Measurements from ENCODE around the gene SYNM.

Gene SYNM

GRCh38 chr15:99132122-99132521 lies 27.2 kb downstream of the SYNM start:
- no peak for DNase-seq (ENCODE audit: low read depth, low spot score)
- TF ChIP-seq YY1 (IDR thresholded peaks at IDR 0.05; ENCODE audit: insufficient read depth, insufficient read length) (no peak), ZNF274 (IDR thresholded peaks at IDR 0.05; ENCODE audit: low read depth, low read length) (no peak), SUZ12 (IDR thresholded peaks at IDR 0.05; ENCODE audit: extremely low read depth, insufficient read depth, insufficient read length) (no peak)
- no peaks in the 10 kb centered on the region for H3K27me3 ChIP-seq (ENCODE audit: insufficient read depth, insufficient read length)
- peaks cover 92% of the 10 kb centered on the region for H3K36me3 ChIP-seq (ENCODE audit: insufficient read depth, insufficient read length, low read length)
- no peaks in the 10 kb centered on the region for H3K9me3 ChIP-seq (ENCODE audit: insufficient read depth, low read length)
- H3K9ac ChIP-seq (ENCODE audit: insufficient read length, low read depth), result no peak overlapping the region
- H3K4me3 ChIP-seq (ENCODE audit: insufficient read length, low read depth), result no peak overlapping the region
- no peaks in the 10 kb centered on the region for H3K4me1 ChIP-seq (ENCODE audit: insufficient read depth, insufficient read length)

DNA sequence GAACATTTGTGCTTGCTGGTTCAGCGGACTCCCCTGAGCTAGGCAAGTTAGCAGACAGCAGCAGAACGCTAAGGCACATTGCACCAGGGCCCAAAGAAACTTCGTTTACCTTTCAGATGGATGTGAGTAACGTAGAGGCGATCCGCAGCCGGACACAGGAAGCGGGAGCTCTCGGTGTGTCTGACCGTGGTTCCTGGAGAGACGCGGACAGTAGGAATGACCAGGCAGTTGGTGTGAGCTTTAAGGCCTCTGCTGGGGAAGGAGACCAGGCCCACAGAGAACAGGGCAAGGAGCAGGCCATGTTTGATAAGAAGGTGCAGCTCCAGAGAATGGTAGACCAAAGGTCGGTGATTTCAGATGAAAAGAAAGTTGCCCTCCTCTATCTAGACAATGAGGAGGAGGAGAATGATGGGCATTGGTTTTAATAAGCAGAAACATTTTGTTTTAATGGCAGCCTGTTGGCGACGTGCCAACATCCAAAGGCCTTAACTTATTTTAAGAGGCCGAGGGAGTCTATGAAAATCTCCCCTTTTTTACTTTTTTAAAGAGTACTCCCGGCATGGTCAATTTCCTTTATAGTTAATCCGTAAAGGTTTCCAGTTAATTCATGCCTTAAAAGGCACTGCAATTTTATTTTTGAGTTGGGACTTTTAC lies 27.9 kb downstream of the SYNM start:
- peaks cover 92% of the 10 kb centered on the region for H3K36me3 ChIP-seq (ENCODE audit: insufficient read depth, insufficient read length, low read length)
- no peak for TF ChIP-seq YY1 (IDR thresholded peaks at IDR 0.05; ENCODE audit: insufficient read depth, insufficient read length)
- TF ChIP-seq ZNF274 (IDR thresholded peaks at IDR 0.05; ENCODE audit: low read depth, low read length), result no peak
- no peak for TF ChIP-seq SUZ12 (IDR thresholded peaks at IDR 0.05; ENCODE audit: extremely low read depth, insufficient read depth, insufficient read length)
- no peak for DNase-seq (ENCODE audit: low read depth, low spot score)
- no peaks in the 10 kb centered on the region for H3K9me3 ChIP-seq (ENCODE audit: insufficient read depth, low read length)
- no peak overlapping the region for H3K4me3 ChIP-seq (ENCODE audit: insufficient read length, low read depth)
- no peaks in the 10 kb centered on the region for H3K27me3 ChIP-seq (ENCODE audit: insufficient read depth, insufficient read length)
- H3K9ac ChIP-seq (ENCODE audit: insufficient read length, low read depth), result no peak overlapping the region
- no peaks in the 10 kb centered on the region for H3K4me1 ChIP-seq (ENCODE audit: insufficient read depth, insufficient read length)

DNA sequence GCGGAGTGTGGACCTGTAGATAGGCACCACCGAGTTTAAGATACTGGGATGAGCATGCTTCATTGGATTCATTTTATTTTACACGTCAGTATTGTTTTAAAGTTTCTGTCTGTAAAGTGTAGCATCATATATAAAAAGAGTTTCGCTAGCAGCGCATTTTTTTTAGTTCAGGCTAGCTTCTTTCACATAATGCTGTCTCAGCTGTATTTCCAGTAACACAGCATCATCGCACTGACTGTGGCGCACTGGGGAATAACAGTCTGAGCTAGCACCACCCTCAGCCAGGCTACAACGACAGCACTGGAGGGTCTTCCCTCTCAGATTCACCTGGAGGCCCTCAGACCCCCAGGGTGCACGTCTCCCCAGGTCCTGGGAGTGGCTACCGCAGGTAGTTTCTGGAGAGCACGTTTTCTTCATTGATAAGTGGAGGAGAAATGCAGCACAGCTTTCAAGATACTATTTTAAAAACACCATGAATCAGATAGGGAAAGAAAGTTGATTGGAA lies 29.5 kb downstream of the SYNM start:
- no peaks in the 10 kb centered on the region for H3K9me3 ChIP-seq (ENCODE audit: insufficient read depth, low read length)
- TF ChIP-seq SUZ12 (IDR thresholded peaks at IDR 0.05; ENCODE audit: extremely low read depth, insufficient read depth, insufficient read length), result no peak
- no peak for TF ChIP-seq ZNF274 (IDR thresholded peaks at IDR 0.05; ENCODE audit: low read depth, low read length)
- H3K4me1 ChIP-seq (ENCODE audit: insufficient read depth, insufficient read length), result peaks cover 4% of the 10 kb centered on the region
- H3K4me3 ChIP-seq (ENCODE audit: insufficient read length, low read depth), result no peak overlapping the region
- no peak for DNase-seq (ENCODE audit: low read depth, low spot score)
- H3K27me3 ChIP-seq (ENCODE audit: insufficient read depth, insufficient read length), result no peaks in the 10 kb centered on the region
- no peak overlapping the region for H3K9ac ChIP-seq (ENCODE audit: insufficient read length, low read depth)
- H3K36me3 ChIP-seq (ENCODE audit: insufficient read depth, insufficient read length, low read length), result peaks cover 88% of the 10 kb centered on the region

DNA sequence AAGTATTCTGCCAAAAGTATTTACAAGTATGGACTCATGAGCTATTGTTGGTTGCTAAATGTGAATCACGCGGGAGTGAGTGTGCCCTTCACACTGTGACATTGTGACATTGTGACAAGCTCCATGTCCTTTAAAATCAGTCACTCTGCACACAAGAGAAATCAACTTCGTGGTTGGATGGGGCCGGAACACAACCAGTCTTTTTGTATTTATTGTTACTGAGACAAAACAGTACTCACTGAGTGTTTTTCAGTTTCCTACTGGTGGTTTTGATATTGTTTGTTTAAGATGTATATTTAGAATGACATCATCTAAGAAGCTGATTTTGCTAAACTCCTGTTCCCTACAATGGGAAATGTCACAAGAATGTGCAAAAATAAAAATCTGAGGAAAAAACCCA lies 30.3 kb downstream of the SYNM start:
- Histone ChIP-seq H3K27me3 (ENCODE audit: insufficient read depth, insufficient read length) (no peaks in the 10 kb centered on the region), H3K4me3 (ENCODE audit: insufficient read length, low read depth) (no peak overlapping the region), H3K9ac (ENCODE audit: insufficient read length, low read depth) (no peak overlapping the region), H3K9me3 (ENCODE audit: insufficient read depth, low read length) (no peaks in the 10 kb centered on the region), H3K4me1 (ENCODE audit: insufficient read depth, insufficient read length) (peaks cover 4% of the 10 kb centered on the region), H3K36me3 (ENCODE audit: insufficient read depth, insufficient read length, low read length) (peaks cover 80% of the 10 kb centered on the region)
- TF ChIP-seq SUZ12 (IDR thresholded peaks at IDR 0.05; ENCODE audit: extremely low read depth, insufficient read depth, insufficient read length), result no peak
- no peak for TF ChIP-seq ZNF274 (IDR thresholded peaks at IDR 0.05; ENCODE audit: low read depth, low read length)
- TF ChIP-seq YY1 (IDR thresholded peaks at IDR 0.05; ENCODE audit: insufficient read depth, insufficient read length), result no peak
- DNase-seq (ENCODE audit: low read depth, low spot score), result no peak

GRCh38 chr15:99137111-99137546 lies 32.2 kb downstream of the SYNM start:
- no peak overlapping the region for H3K9ac ChIP-seq (ENCODE audit: insufficient read length, low read depth)
- DNase-seq (ENCODE audit: low read depth, low spot score), result no peak
- TF ChIP-seq YY1 (IDR thresholded peaks at IDR 0.05; ENCODE audit: insufficient read depth, insufficient read length) (no peak), ZNF274 (IDR thresholded peaks at IDR 0.05; ENCODE audit: low read depth, low read length) (no peak), SUZ12 (IDR thresholded peaks at IDR 0.05; ENCODE audit: extremely low read depth, insufficient read depth, insufficient read length) (no peak)
- peaks cover 60% of the 10 kb centered on the region for H3K36me3 ChIP-seq (ENCODE audit: insufficient read depth, insufficient read length, low read length)
- H3K9me3 ChIP-seq (ENCODE audit: insufficient read depth, low read length), result no peaks in the 10 kb centered on the region
- no peak overlapping the region for H3K4me3 ChIP-seq (ENCODE audit: insufficient read length, low read depth)
- no peaks in the 10 kb centered on the region for H3K27me3 ChIP-seq (ENCODE audit: insufficient read depth, insufficient read length)
- peaks cover 4% of the 10 kb centered on the region for H3K4me1 ChIP-seq (ENCODE audit: insufficient read depth, insufficient read length)

- TF ChIP-seq YY1 (IDR thresholded peaks at IDR 0.05; ENCODE audit: insufficient read depth, insufficient read length), result no peak
- TF ChIP-seq ZNF274 (IDR thresholded peaks at IDR 0.05; ENCODE audit: low read depth, low read length), result no peak
- TF ChIP-seq SUZ12 (IDR thresholded peaks at IDR 0.05; ENCODE audit: extremely low read depth, insufficient read depth, insufficient read length), result no peak
- no peak for DNase-seq (ENCODE audit: low read depth, low spot score)
- Histone ChIP-seq H3K4me1 (ENCODE audit: insufficient read depth, insufficient read length) (peaks cover 4% of the 10 kb centered on the region), H3K27me3 (ENCODE audit: insufficient read depth, insufficient read length) (no peaks in the 10 kb centered on the region), H3K36me3 (ENCODE audit: insufficient read depth, insufficient read length, low read length) (peaks cover 53% of the 10 kb centered on the region), H3K4me3 (ENCODE audit: insufficient read length, low read depth) (no peak overlapping the region), H3K9ac (ENCODE audit: insufficient read length, low read depth) (no peak overlapping the region), H3K9me3 (ENCODE audit: insufficient read depth, low read length) (no peaks in the 10 kb centered on the region)
Measured at GRCh38 chr15:99137877-99138276, 33.0 kb downstream of the SYNM start.

DNA sequence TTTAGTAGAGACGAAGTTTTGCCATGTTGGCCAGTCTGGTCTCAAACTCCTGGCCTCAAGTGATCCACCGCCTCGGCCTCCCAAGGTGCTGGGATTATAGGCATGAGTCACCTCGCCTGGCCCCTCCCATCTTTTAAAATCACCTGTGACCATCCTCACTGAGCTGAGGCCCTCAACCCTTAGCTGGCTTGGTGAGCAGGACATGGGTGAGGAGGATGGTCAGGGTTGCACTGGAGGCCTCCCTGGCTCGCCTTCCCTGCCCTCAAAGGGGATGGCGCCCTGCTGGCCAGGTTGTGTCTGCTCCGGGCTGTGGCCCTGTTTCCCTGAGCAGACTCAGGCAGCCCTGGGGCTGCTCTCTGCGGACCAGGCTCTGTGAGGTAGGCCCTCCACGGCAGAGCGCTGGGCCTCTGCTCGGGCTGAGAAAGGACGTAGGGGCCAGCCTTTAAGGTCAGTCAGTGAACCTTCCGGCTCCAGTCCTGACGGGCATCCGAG lies 33.7 kb downstream of the SYNM start:
- H3K9me3 ChIP-seq (ENCODE audit: insufficient read depth, low read length), result no peaks in the 10 kb centered on the region
- no peak for DNase-seq (ENCODE audit: low read depth, low spot score)
- peaks cover 46% of the 10 kb centered on the region for H3K36me3 ChIP-seq (ENCODE audit: insufficient read depth, insufficient read length, low read length)
- H3K27me3 ChIP-seq (ENCODE audit: insufficient read depth, insufficient read length), result no peaks in the 10 kb centered on the region
- H3K4me3 ChIP-seq (ENCODE audit: insufficient read length, low read depth), result no peak overlapping the region
- peaks cover 4% of the 10 kb centered on the region for H3K4me1 ChIP-seq (ENCODE audit: insufficient read depth, insufficient read length)
- H3K9ac ChIP-seq (ENCODE audit: insufficient read length, low read depth), result no peak overlapping the region
- TF ChIP-seq ZNF274 (IDR thresholded peaks at IDR 0.05; ENCODE audit: low read depth, low read length) (no peak), YY1 (IDR thresholded peaks at IDR 0.05; ENCODE audit: insufficient read depth, insufficient read length) (no peak), SUZ12 (IDR thresholded peaks at IDR 0.05; ENCODE audit: extremely low read depth, insufficient read depth, insufficient read length) (no peak)

Data from NT2/D1 (cell line).